Mucosa of descending colon (tissue), 3 donors: Measurements from ENCODE around the gene OTOS. TPM values are rescaled to one million over a fixed set of nuclear protein-coding genes. Genes with fewer than 3 reads are reported as not detected.

ENCODE experiments used
- ATAC-seq: fragments of 200-7000 bp; cut with Tn5 transposase; one replicate; pipeline ENCODE4 v1.9.1; 2020; ENCODE audit warnings: mild to moderate bottlenecking, moderate library complexity
- DNase-seq, 3 donors: peaks; one replicate each; pipeline ENCODE4 v3.0.0-alpha.2; 2020
- H3K36me3 ChIP-seq: fragments of 200-600 bp; one replicate; pipeline ENCODE4 v1.8.0; 2021; ENCODE audit warnings: low read depth, mild to moderate bottlenecking
- H3K4me1 ChIP-seq: fragments of 200-600 bp; one replicate; pipeline ENCODE4 v1.8.0; 2021; ENCODE audit warnings: low read depth, mild to moderate bottlenecking
- H3K4me3 ChIP-seq: fragments of 200-600 bp; one replicate; pipeline ENCODE4 v1.8.0; 2021; ENCODE audit warnings: mild to moderate bottlenecking
- H3K9me3 ChIP-seq: fragments of 200-600 bp; one replicate; pipeline ENCODE4 v1.8.0; 2021; ENCODE audit warnings: mild to moderate bottlenecking
- intact Hi-C, 2 donors: fragments of 100-400 bp; cut with DNase I in 1 of 2; cut with micrococcal nuclease in 1 of 2; formaldehyde crosslinking; loops; one replicate each; pipeline versions ENCODE4 v1.11.0 to v1.11.1; 2022; cut with DNase I, micrococcal nuclease
- total RNA-seq, 3 donors: library from RNA; stranded (reverse); fragmentation: NEBNext Ultra II Directional in 2 of 3; extraction: Animal tissue kit (Norgen Biotek cat#: 25700) in 2 of 3; gene quantifications; one replicate each; pipeline versions ENCODE4 v1.2.1 to v1.2.4, GENCODE V29; 2021 to 2023
- TF ChIP-seq, protein P1 (sequence below): fragments of 200-600 bp; IDR thresholded peaks from one replicate; pipeline ENCODE4 v1.8.0; 2022; ENCODE audit warnings: antibody characterized with exemption, mild to moderate bottlenecking
- donor health status: DM: no; HTN: no; CAD: no; lungs with moderate emphysema.
- donor health status: DM: no; HTN: no; CAD: no.
- donor health status: DM: no; HTN: yes; CAD: no.

OTOS gene
- total RNA-seq, 3 donors from 2014 or later, result not detected

DNA sequence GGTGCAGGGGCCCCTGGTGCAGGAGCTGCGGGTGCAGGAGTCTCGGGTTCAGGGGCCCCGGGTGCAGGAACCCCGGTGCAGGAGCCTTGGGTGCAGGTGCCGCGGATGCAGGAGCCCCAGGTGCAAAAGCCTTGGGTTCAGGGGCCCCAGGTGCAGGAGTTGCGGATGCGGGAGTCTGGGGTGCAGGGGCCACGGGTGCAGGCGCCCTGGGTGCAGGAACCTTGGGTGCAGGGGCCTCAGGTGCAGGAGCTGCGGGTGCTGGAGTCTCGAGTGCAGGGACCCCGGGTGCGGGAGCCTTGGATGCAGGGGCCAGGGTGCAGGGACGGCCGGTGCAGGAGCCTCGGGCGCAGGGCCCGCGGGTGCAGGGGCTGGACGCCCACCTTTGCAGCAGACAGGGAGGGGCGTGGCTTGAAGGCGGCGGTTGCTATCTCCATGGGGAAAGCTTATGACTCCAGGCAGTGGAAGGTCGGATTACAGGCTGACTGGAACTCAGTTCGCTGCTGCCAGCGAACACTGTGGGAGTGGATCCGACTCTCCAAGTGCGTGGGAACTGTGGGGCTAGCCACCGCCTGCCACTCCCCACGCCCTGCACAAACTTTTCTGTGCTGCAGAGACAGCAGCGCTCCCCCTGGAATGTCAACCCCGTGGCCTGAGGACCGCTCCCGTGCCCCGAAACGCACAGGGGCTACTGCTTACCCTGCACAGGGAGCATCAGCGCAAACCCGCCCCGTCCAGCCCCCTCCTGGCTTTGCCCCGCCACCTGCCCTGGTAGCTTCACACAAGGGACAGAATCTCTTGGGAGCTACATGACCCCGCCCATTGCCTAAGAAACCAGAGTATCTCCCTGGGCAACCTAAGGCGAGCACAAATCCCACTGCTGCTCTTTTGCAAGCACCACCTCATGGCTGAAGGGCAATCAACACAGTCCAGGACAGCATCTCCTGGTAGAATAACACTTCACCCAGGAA lies 44.6 kb downstream of the OTOS start:
- H3K9me3 ChIP-seq, result no peaks in the 10 kb centered on the region
- no peaks in the 10 kb centered on the region for H3K36me3 ChIP-seq
- no peak overlapping the region for H3K4me3 ChIP-seq
- DNase-seq (no peak), ATAC-seq (no peak)
- no peaks in the 10 kb centered on the region for H3K4me1 ChIP-seq
- TF ChIP-seq, protein P1, sequence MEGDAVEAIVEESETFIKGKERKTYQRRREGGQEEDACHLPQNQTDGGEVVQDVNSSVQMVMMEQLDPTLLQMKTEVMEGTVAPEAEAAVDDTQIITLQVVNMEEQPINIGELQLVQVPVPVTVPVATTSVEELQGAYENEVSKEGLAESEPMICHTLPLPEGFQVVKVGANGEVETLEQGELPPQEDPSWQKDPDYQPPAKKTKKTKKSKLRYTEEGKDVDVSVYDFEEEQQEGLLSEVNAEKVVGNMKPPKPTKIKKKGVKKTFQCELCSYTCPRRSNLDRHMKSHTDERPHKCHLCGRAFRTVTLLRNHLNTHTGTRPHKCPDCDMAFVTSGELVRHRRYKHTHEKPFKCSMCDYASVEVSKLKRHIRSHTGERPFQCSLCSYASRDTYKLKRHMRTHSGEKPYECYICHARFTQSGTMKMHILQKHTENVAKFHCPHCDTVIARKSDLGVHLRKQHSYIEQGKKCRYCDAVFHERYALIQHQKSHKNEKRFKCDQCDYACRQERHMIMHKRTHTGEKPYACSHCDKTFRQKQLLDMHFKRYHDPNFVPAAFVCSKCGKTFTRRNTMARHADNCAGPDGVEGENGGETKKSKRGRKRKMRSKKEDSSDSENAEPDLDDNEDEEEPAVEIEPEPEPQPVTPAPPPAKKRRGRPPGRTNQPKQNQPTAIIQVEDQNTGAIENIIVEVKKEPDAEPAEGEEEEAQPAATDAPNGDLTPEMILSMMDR, result no peak
- intact Hi-C loops, result no loop called here

DNA sequence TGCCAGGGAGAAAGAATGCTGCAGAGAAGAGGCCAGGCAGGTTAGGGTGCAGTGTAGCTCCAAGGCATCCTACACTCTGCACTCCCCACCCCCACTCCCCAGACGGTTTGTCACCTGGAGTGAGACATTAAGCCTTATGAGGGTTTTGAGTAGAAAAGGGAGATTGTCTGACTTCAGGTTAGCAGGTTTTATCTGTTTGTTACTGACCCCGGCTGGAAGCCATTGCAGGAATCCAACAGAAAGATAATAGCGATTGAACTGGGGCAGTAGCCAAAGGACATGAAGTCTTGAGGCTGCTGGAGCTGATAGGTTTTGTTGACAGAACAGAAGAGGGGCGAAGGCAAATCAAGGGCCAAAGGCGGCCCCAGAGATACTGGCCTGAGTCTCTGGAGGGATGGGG lies 51.2 kb downstream of the OTOS start:
- Histone ChIP-seq H3K4me3 (no peak overlapping the region), H3K4me1 (no peaks in the 10 kb centered on the region), H3K36me3 (no peaks in the 10 kb centered on the region), H3K9me3 (peaks cover 10% of the 10 kb centered on the region)
- ATAC-seq (no peak), DNase-seq (no peak)
- intact Hi-C loops, result no loop called here
- TF ChIP-seq, protein P1, result no peak

Other genes starting within 250 kb of the OTOS start
- gene NDUFA10, start 115.3 kb downstream of the OTOS start, total RNA-seq, result 100 to 1,000 TPM; 154 to 243 (median 189) TPM
- gene OR6B2, start 110.2 kb downstream of the OTOS start, total RNA-seq, result not detected
- gene OR6B3, start 87.1 kb downstream of the OTOS start, total RNA-seq, result not detected
- gene COPS9, start 4.4 kb downstream of the OTOS start, total RNA-seq, result 100 to 1,000 TPM in 1 of 3 donors, 10 to 100 TPM in 2; 83.9 to 129 (median 94.3) TPM